ENCODE measurements around the gene SPATA31A6.
"Not testable (repeated sequence)": the region's sequence is repeated elsewhere in the genome, so short reads cannot be mapped to it uniquely, and the experiment has no call there.

SPATA31A6 gene

GRCh38 chr9:42183359-42183758, at the start of gene SPATA31A6:
SPATA31A6 (plus strand) TSS chr9:42183659; CDS start chr9:42183688, 29 bp downstream.
- not testable (repeated sequence) for DNase-seq (ENCODE audit: low read depth in 2 of 2, low spot score in 1 of 2)

GRCh38 chr9:42160299-42160698, 23.2 kb upstream of the SPATA31A6 start:
- not testable (repeated sequence) for DNase-seq (ENCODE audit: low read depth in 2 of 2, low spot score in 1 of 2)

- not testable (repeated sequence) for DNase-seq (ENCODE audit: low read depth in 2 of 2, low spot score in 1 of 2)
These were observed 36.4 kb downstream of the SPATA31A6 start for GRCh38 chr9:42219861-42220260.

GRCh38 chr9:42223230-42223629, 39.8 kb downstream of the SPATA31A6 start:
- DNase-seq (ENCODE audit: low read depth in 2 of 2, low spot score in 1 of 2) = not testable (repeated sequence)

- DNase-seq (ENCODE audit: low read depth in 2 of 2, low spot score in 1 of 2) = not testable (repeated sequence)
These were observed 49.6 kb downstream of the SPATA31A6 start for GRCh38 chr9:42233031-42233430.

- DNase-seq (ENCODE audit: low read depth in 2 of 2, low spot score in 1 of 2) = not testable (repeated sequence)
These were observed 51.2 kb downstream of the SPATA31A6 start for GRCh38 chr9:42234610-42235009.

- not testable (repeated sequence) for DNase-seq (ENCODE audit: low read depth in 2 of 2, low spot score in 1 of 2)
These were observed 52.0 kb downstream of the SPATA31A6 start for GRCh38 chr9:42235352-42235991.

- not testable (repeated sequence) for DNase-seq (ENCODE audit: low read depth in 2 of 2, low spot score in 1 of 2)
These were observed 52.6 kb downstream of the SPATA31A6 start for GRCh38 chr9:42236097-42236496.

- DNase-seq (ENCODE audit: low read depth in 2 of 2, low spot score in 1 of 2) = not testable (repeated sequence)
These were observed 53.9 kb downstream of the SPATA31A6 start for GRCh38 chr9:42237381-42237780.

- DNase-seq (ENCODE audit: low read depth in 2 of 2, low spot score in 1 of 2) = not testable (repeated sequence)
These were observed 55.4 kb downstream of the SPATA31A6 start for GRCh38 chr9:42238862-42239261.
